Measurements from ENCODE around the gene OR8D1.
"Not testable (repeated sequence)": the region's sequence is repeated elsewhere in the genome, so short reads cannot be mapped to it uniquely, and the experiment has no call there.

Gene OR8D1

DNA sequence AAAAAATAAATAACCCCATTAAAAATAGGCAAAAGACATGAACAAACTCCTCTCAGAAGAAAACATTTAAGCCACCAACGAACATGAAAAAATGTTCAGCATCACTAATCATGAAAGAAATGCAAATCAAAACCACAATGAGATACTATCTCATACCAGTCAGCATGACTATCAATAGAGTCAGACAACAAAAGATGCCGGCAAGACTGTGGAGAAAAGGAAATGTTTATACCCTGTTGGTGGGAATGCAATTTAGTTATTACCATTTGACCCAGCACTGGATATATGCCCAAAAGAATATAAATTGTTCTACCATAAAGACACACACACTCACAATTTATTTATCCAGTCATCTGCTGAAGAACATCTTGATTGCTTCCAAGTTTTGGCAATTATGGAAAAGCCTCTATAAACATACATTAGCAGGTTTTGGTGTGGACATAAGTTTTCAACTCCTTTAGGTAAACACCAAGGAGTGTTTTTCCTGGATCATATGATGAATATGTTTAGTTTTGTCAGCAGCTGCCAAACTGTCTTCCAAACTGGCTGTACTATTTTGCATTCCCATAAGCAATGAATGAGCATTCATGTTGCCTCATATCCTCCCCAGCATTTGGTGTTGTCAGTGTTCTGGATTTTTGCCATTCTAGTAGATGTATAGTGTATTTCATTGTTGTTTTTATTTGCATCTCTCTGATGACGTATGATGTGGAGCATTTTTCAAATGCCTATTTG is 28.0 kb downstream of the OR8D1 start:
- no peak for DNase-seq (ENCODE audit: low spot score)

DNA sequence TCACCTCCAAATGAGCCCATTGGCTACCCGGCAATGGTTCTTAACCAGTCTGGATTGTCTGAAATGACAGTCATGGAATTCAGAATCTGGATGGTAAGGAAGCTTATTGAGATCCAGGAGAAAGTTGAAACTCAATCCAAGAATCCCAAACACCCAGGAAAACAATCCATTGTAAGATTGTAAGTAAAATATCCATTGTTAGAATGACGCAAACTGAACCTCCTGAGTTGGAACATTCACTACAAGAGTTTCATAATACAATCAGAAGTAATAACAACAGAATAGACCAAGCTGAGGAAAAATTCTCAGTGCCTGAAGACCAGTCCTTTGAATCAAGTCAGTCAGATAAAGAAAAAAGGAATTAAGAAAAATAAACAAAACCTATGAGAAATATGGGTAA is 35.5 kb downstream of the OR8D1 start:
- no peak for DNase-seq (ENCODE audit: low spot score)

DNA sequence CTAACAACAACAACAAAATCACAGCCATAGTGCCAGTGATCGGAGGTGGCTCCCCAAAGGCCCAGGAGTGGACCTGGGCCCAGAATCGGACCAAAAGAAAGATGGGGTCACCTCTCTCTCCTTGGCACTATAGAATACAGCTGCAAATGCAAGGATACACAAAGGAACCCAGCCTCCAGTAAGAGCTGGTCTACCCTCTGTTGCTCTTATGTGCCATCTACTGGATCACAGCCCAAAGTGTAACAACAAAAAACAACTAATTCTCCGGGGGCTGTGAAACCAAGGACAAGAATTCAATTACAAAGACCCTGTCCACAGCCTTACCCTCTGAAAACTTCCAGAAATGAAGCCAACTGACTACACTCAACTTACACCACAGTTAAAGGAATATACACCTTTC is 35.9 kb downstream of the OR8D1 start:
- DNase-seq (ENCODE audit: low spot score) = no peak

DNA sequence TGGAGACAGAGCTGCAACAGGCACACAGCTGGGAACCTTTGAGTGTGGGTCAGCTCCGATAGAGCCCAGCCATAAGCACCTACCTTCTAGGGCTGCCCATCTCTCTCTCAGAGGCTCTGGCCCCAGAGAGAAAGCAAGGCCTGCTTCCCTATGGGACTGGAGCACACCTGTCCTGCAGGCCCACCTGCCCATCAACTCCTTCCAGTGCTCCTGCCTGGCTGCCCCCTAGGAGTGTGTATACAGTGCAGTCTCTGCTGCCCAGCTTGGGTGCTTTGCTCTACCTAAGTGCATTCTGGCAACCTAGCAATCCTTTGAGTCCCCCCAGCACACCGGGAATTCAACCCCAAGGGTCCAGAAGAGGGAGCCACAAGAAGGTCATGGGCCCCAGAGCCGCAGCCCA is 36.5 kb downstream of the OR8D1 start:
- DNase-seq (ENCODE audit: low spot score) = no peak

DNA sequence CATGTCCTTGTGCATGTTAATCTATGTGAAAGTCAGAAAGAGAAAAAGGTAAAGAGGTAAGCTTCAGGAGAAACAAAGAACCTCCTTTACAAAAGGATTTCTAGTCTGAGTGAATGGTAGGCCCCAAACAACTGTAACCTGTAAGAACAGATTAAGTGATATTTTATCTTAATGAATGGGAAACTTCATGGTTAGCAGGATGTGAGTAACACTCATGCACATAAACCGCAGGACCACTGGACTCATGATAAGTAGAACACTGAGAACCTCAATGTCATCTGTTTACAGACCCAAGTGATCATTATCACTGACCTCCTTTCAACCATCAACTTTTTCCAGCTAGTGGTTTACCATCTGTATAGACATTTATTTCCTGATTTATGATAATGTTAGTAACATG is 37.7 kb downstream of the OR8D1 start:
- DNase-seq (ENCODE audit: low spot score) = no peak

DNA sequence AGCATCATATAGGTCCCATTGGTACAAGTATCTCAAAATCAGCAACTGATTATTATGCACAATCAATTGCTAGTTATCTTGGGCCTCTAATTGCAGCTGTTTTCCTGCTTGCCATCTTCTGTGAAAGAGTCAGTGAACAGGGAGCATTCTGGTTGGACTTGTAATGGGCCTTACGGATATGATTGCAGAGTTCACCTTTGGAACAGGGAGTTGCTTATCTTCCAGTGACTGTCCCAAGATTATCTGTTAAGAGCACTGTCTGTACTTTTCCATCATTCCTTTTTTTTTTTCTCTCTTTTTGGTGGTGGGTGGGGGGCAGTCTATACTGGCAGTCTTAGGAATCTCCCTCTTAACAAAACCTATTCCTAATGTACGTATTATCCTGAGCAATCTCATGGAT is 39.7 kb downstream of the OR8D1 start:
- no peak for DNase-seq (ENCODE audit: low spot score)

DNA sequence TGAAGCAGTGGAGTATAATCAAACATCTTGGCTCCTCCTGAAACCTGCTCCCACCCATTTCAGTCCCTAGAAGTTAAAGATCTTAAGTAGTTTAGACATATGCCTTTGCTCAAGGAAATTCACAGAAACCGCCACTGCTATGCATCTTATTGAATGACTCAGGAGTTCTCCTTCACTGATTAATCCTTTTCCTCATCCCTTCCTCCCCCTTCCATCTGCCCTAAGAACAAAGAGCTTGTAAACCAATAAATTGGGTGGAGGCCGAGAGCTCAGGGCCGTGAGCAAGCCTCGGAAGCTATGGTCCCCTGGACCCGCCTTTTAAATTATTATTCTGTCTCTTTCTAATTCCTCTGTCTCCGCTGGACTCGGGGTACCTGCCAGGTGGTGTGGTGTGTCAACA is 42.9 kb downstream of the OR8D1 start:
- not testable (repeated sequence) for DNase-seq (ENCODE audit: low spot score)

DNA sequence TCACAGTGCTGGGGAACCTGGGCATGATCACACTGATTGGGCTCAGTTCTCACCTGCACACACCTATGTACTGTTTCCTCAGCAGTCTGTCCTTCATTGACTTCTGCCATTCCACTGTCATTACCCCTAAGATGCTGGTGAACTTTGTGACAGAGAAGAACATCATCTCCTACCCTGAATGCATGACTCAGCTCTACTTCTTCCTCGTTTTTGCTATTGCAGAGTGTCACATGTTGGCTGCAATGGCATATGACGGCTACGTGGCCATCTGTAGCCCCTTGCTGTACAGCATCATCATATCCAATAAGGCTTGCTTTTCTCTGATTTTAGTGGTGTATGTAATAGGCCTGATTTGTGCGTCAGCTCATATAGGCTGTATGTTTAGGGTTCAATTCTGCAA is 48.7 kb downstream of the OR8D1 start:
- DNase-seq (ENCODE audit: low spot score) = not testable (repeated sequence)

DNA sequence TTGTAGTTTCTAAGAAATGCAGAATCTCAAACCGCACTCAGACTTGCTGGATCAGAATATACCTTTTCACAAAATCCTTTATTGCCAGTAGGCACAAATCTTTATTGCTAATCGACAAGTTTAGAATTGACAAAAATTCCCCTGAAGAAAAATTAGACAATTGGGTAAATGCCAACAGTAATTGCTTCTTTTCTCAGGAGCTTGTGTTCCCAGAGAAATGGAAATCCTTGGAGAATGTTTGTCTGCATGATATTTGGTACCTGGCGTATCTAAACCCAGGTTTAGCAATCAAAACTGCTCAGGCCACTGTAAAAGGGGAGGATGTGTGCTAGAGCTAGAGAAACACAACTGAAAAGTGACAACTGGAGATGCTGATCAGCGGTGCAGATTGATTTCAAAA is 57.7 kb downstream of the OR8D1 start, which contains the start of gene OR8G5:
Gene OR8G5 (plus strand): TSS at position 301 of the 400 bp plus-strand sequence. CDS start 8,556 bp downstream, outside the sequence.
- no peak for DNase-seq (ENCODE audit: low spot score)
